PC-9 (cell line): Measurements from ENCODE around the gene ZNF408.

Experiments
- EZH2 ChIP-seq: fragments of 200-600 bp; sonication (generic); IDR thresholded peaks from 2 replicates; pipeline ENCODE4 v1.8.0; 2017; ENCODE audit warnings: antibody characterized with exemption, low read depth
- TF ChIP-seq, protein P1 (sequence below): fragments of 200-600 bp; sonication (generic); conservative IDR thresholded peaks from 2 replicates; pipeline ENCODE4 v1.6.1; 2017; ENCODE audit warnings: mixed run types, antibody characterized with exemption, mild to moderate bottlenecking, moderate library complexity

DNA sequence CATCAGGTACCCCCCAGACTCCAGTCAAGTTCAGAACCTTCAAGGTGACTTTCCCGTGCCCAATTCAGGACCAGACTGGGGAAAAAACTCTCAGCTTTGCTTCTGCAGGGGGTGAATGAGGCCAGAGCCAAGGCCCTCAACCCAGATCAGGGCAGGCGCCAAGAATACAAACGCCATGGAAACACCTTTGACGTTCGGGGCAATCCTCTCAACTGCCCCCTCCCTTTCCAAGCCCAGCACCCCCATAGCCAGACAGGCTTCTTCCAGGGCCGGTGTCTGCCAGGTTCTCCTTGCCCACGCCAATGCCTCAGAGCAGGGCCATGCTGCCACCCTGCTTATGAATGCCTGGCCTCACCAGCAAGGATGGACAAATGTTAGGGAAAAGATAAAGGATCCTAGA is 6.2 kb upstream of the ZNF408 start:
- TF ChIP-seq, protein P1, sequence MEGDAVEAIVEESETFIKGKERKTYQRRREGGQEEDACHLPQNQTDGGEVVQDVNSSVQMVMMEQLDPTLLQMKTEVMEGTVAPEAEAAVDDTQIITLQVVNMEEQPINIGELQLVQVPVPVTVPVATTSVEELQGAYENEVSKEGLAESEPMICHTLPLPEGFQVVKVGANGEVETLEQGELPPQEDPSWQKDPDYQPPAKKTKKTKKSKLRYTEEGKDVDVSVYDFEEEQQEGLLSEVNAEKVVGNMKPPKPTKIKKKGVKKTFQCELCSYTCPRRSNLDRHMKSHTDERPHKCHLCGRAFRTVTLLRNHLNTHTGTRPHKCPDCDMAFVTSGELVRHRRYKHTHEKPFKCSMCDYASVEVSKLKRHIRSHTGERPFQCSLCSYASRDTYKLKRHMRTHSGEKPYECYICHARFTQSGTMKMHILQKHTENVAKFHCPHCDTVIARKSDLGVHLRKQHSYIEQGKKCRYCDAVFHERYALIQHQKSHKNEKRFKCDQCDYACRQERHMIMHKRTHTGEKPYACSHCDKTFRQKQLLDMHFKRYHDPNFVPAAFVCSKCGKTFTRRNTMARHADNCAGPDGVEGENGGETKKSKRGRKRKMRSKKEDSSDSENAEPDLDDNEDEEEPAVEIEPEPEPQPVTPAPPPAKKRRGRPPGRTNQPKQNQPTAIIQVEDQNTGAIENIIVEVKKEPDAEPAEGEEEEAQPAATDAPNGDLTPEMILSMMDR: no peak
- no peak for TF ChIP-seq EZH2
